SK-N-SH (cell line): ENCODE data around the gene PSAP. TPM values are rescaled to one million over a fixed set of nuclear protein-coding genes. Genes with fewer than 3 reads are reported as not detected.

Experiments used
- CTCF ChIA-PET: fragments of 300-600, 350-600 bp; formaldehyde crosslinking; extraction: SDS; loops from one replicate; lab custom pipeline; 2021; lab: Yijun Ruan, JAX
- POLR2A ChIA-PET: fragments of 350-600 bp; sonication (Branson Sonifier 250); formaldehyde crosslinking; extraction: SDS; loops from one replicate; lab custom pipeline; 2020; ENCODE audit warnings: antibody characterized with exemption, inconsistent platforms; lab: Yijun Ruan, JAX
- DNase-seq: peaks from one replicate; pipeline ENCODE4 v3.0.0; 2012
- H2AFZ ChIP-seq: fragments of 200-600 bp; sonication (generic); 2 replicates; pipeline ENCODE4 v1.8.1; 2016; ENCODE audit warnings: antibody characterized with exemption, mild to moderate bottlenecking, low read depth
- H3F3A ChIP-seq: fragments of 200-600 bp; sonication (generic); replicated peaks from 2 replicates; pipeline ENCODE3; 2016; ENCODE audit warnings: antibody characterized with exemption, mild to moderate bottlenecking; ENCODE audit not compliant: insufficient read depth
- H3K27ac ChIP-seq, 2 experiments: fragments of 200-500 bp in 1 of 2; fragments of 200-600 bp in 1 of 2; sonication (Bioruptor generic) in 1 of 2; sonication (generic), shearing (Covaris generic) in 1 of 2; 2 replicates each; pipeline versions ENCODE4 v1.5.1 to v1.6.1; 2014 to 2016; ENCODE audit warnings: low read depth in 2 of 2, inconsistent platforms in 1 of 2, low read length in 1 of 2, mild to moderate bottlenecking in 1 of 2, mixed read lengths in 1 of 2
- H3K27me3 ChIP-seq: fragments of 200-600 bp; sonication (generic), shearing (Covaris generic); 2 replicates; pipeline ENCODE4 v1.6.1; 2016; ENCODE audit warnings: mixed run types; ENCODE audit not compliant: insufficient read depth
- H3K36me3 ChIP-seq, 2 experiments: fragments of 200-500 bp in 1 of 2; fragments of 200-600 bp in 1 of 2; sonication (Bioruptor generic) in 1 of 2; sonication (generic) in 1 of 2; replicated peaks in 1 of 2; 2 replicates each; pipeline versions ENCODE3 to v1.5.1; 2014 to 2016; ENCODE audit warnings: low read length in 1 of 2, mild to moderate bottlenecking in 1 of 2; ENCODE audit not compliant: insufficient read depth in 2 of 2, control insufficient read depth in 1 of 2
- H3K4me1 ChIP-seq, 2 experiments: fragments of 200-500 bp in 1 of 2; fragments of 200-600 bp in 1 of 2; sonication (Bioruptor generic) in 1 of 2; sonication (generic), shearing (Covaris generic) in 1 of 2; 2 replicates each; pipeline versions ENCODE4 v1.5.1 to v1.6.1; 2014 to 2016; ENCODE audit warnings: low read depth in 1 of 2, low read length in 1 of 2, mixed run types in 1 of 2; ENCODE audit not compliant: insufficient read depth in 2 of 2, control insufficient read depth in 1 of 2
- H3K4me2 ChIP-seq: fragments of 200-600 bp; sonication (generic), shearing (Covaris generic); 2 replicates; pipeline ENCODE4 v1.6.1; 2017; ENCODE audit warnings: mixed run types
- H3K4me3 ChIP-seq, 2 experiments: fragments of 200-500 bp in 1 of 2; fragments of 200-600 bp in 1 of 2; sonication (Bioruptor generic) in 1 of 2; sonication (generic), shearing (Covaris generic) in 1 of 2; 2 replicates each; pipeline versions ENCODE4 v1.5.1 to v1.8.1; 2014 to 2016; ENCODE audit warnings: low read depth in 2 of 2, inconsistent platforms in 1 of 2, low read length in 1 of 2, mild to moderate bottlenecking in 1 of 2, mixed read lengths in 1 of 2, moderate library complexity in 1 of 2
- H3K79me2 ChIP-seq: fragments of 200-600 bp; sonication (generic); 2 replicates; pipeline ENCODE4 v1.8.1; 2017; ENCODE audit warnings: mild to moderate bottlenecking; ENCODE audit not compliant: insufficient read depth
- H3K9ac ChIP-seq: fragments of 200-600 bp; sonication (generic); 2 replicates; pipeline ENCODE4 v1.6.1; 2017; ENCODE audit warnings: mixed run types
- H3K9me2 ChIP-seq: fragments of 200-600 bp; sonication (generic); 2 replicates; pipeline ENCODE4 v1.6.1; 2017; ENCODE audit warnings: mixed run types
- H3K9me3 ChIP-seq: fragments of 200-600 bp; sonication (generic); 2 replicates; pipeline ENCODE4 v1.6.1; 2017; ENCODE audit warnings: mixed run types, mild to moderate bottlenecking, moderate library complexity
- H4K20me1 ChIP-seq: fragments of 200-600 bp; sonication (generic); 2 replicates; pipeline ENCODE4 v1.6.1; 2017; ENCODE audit warnings: mild to moderate bottlenecking, mixed run types; ENCODE audit not compliant: insufficient read depth
- FOSL2 ChIP-seq: IDR thresholded peaks from 2 replicates; pipeline ENCODE4 v1.4.0; 2012; ENCODE audit warnings: low read depth, mild to moderate bottlenecking, moderate library complexity, borderline replicate concordance
- JUND ChIP-seq: IDR thresholded peaks from 2 replicates; pipeline ENCODE4 v1.4.0; 2012
- MAX ChIP-seq: IDR thresholded peaks from 2 replicates; pipeline ENCODE4 v1.4.0; 2012; ENCODE audit warnings: low read depth
- MXI1 ChIP-seq: IDR thresholded peaks from 2 replicates; pipeline ENCODE4 v1.6.1; 2012; ENCODE audit warnings: mild to moderate bottlenecking, low read depth, low read length, improper control_type of control experiment
- PBX3 ChIP-seq: IDR thresholded peaks from 2 replicates; pipeline ENCODE4; 2012
- POLR2AphosphoS5 ChIP-seq: IDR thresholded peaks from 2 replicates; pipeline ENCODE4 v1.6.1; 2012; ENCODE audit warnings: low read depth, low read length
- RCOR1 ChIP-seq: fragments of 150-350 bp; IDR thresholded peaks from 2 replicates; pipeline ENCODE4 v1.6.1; 2017; ENCODE audit warnings: antibody characterized with exemption, low read length
- RFX5 ChIP-seq: IDR thresholded peaks from 2 replicates; pipeline ENCODE4 v1.6.1; 2012; ENCODE audit warnings: mild to moderate bottlenecking, improper control_type of control experiment, low read length
- SIN3A ChIP-seq: IDR thresholded peaks from 2 replicates; pipeline ENCODE4 v1.6.1; 2012; ENCODE audit warnings: low read depth, mild to moderate bottlenecking, low read length, moderate library complexity, borderline replicate concordance
- TAF1 ChIP-seq: IDR thresholded peaks from 2 replicates; pipeline ENCODE4 v1.6.1; 2012; ENCODE audit warnings: low read depth, mild to moderate bottlenecking, low read length, moderate library complexity, borderline replicate concordance
- WGBS: methylation state at CpG from one replicate; pipeline ENCODE4 v1.1.6; 2017; ENCODE audit warnings: low lambda C conversion rate; 5-methylcytosine and 5-hydroxymethylcytosine counted together
- polyA plus RNA-seq, 3 experiments: library from polyadenylated mRNA; depleted of rRNA; stranded (reverse); fragments of >200 nt; gene quantifications; 2 replicates each; pipeline ENCODE4 v1.2.3, GENCODE V29; 2012

Gene PSAP
- polyA plus RNA-seq, 1 of the 3 experiments (the other 2 are of a cell fraction) = 1,647 TPM

- no peak for DNase-seq
- ChIA-PET POLR2A (interaction anchor here (0.5 to 0.9 kb wide), 2 partner anchors 61 to 1419 kb away, joined by 3 to 4 read pairs; no protein-coding TSS in a partner anchor), CTCF (interaction anchor here (1.0 to 5.7 kb wide), 6 partner anchors 45 to 110 kb away, joined by 3 to 40 read pairs (median 4); partner anchors contain the start of gene VSIR)
- no peak overlapping the region for H2AFZ ChIP-seq
- H3K9me3 ChIP-seq = no peaks in the 10 kb centered on the region
- no peak overlapping the region for H3K4me3 ChIP-seq
- no peaks in the 10 kb centered on the region for H3K79me2 ChIP-seq
- no peaks in the 10 kb centered on the region; a peak in 1 of 4 replicates for H3K4me1 ChIP-seq
- H3K27ac ChIP-seq = no peak overlapping the region
- H4K20me1 ChIP-seq = 0 out of 2 replicates have a peak, but pooled peaks cover 6% of the 10 kb centered on the region
- no peaks in the 10 kb centered on the region for H3K9me2 ChIP-seq
- 82% methylated on average over 11 of the region's 14 CpGs for WGBS
- no peak overlapping the region for H3K9ac ChIP-seq
- no peaks in the 10 kb centered on the region for H3F3A ChIP-seq
- H3K4me2 ChIP-seq = no peak overlapping the region
- H3K36me3 ChIP-seq = peaks cover 27 to 89% of the 10 kb centered on the region in 2 experiments
- no peak for TF ChIP-seq MXI1
- TF ChIP-seq MAX = no peak
- no peaks in the 10 kb centered on the region for H3K27me3 ChIP-seq
Measured at GRCh38 chr10:71818674-71819260, 32.3 kb downstream of the PSAP start.

GRCh38 chr10:71817831-71818655 lies 33.0 kb downstream of the PSAP start:
- WGBS = 92% methylated on average over 7 of the region's 9 CpGs
- TF ChIP-seq RFX5 (no peak), PBX3 (no peak), SIN3A (no peak), RCOR1 (no peak), JUND (no peak), POLR2AphosphoS5 (no peak), TAF1 (no peak), FOSL2 (no peak)
- 0 out of 2 replicates have a peak, but pooled peaks cover 6% of the 10 kb centered on the region for H4K20me1 ChIP-seq
- no peaks in the 10 kb centered on the region for H3F3A ChIP-seq
- H2AFZ ChIP-seq = no peak overlapping the region
- H3K27me3 ChIP-seq = no peaks in the 10 kb centered on the region
- H3K4me1 ChIP-seq = no peaks in the 10 kb centered on the region; a peak in 1 of 4 replicates
- H3K36me3 ChIP-seq = peaks cover 20 to 82% of the 10 kb centered on the region in 2 experiments
- no peaks in the 10 kb centered on the region for H3K9me3 ChIP-seq
- DNase-seq = no peak
- H3K27ac ChIP-seq = no peak overlapping the region
- no peaks in the 10 kb centered on the region for H3K9me2 ChIP-seq
- no peaks in the 10 kb centered on the region for H3K79me2 ChIP-seq
- ChIA-PET CTCF (interaction anchor here (1.0 to 5.7 kb wide), 4 partner anchors 44 to 109 kb away, joined by 3 to 40 read pairs (median 6); partner anchors contain the start of gene VSIR), POLR2A (interaction anchor here (0.5 to 0.9 kb wide), 2 partner anchors 61 to 1420 kb away, joined by 3 to 4 read pairs; no protein-coding TSS in a partner anchor)
- no peak overlapping the region for H3K4me3 ChIP-seq
- H3K4me2 ChIP-seq = no peak overlapping the region
- no peak overlapping the region for H3K9ac ChIP-seq
